ENCODE results near the gene ZIC4.

The ZIC4 gene

DNA sequence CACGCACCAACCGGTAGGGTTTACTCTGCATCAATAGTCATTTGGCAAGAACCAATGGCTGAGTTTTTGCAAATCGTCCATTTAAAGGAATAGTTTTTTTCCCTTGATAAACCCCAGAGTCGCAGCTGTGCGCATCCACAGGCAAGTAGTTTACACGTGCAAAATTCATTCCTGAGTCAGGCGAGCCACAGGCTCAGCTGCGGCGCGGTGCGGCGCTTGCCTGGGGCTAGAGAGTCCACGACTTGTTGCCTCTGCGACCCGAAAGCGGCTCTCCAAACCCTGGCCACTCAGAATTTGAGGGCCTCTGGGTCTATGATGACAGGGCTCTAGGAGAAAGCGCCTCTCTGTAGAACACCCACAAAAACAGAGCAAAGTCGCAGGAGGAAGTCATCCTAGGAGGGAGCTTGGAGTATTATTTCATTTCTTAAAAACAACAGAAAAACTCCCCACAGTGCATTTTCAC is 36.7 kb downstream of the ZIC4 start:
- no peak for DNase-seq (ENCODE audit: low read depth)

- no peak for DNase-seq (ENCODE audit: low read depth)
Observed at GRCh38 chr3:147369231-147369630, 37.1 kb downstream of the ZIC4 start.

DNA sequence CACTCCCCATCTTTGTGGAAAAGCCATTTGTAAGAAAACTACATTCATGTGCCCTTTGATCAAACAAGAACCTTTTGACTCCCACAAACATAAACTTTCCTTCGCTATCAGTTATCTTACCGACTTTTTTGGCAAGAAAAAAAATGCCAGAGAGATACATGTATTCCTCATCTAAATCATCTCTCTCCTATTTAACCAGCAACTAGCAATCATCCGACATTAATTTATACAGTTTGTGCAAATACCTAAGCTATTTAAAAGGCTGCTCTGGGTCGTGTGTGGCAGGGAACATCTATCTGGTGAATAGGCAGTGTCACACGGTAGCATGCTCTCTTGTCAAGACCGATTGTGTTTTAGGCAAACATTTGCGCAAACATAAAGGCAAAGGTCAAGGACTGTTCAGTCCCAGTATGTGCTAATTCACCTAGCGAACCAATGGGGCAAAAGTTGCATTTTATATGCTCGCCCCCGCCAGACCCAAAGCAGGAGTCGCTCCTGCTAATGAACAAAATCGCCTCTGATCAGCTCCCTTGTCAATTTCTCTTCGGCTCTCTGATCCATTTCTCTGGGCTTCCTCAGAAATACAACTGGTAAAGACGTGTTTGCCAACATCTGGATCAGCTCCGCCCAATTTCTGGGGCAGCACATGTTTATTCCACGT is 37.7 kb downstream of the ZIC4 start:
- no peak for DNase-seq (ENCODE audit: low read depth)

DNA sequence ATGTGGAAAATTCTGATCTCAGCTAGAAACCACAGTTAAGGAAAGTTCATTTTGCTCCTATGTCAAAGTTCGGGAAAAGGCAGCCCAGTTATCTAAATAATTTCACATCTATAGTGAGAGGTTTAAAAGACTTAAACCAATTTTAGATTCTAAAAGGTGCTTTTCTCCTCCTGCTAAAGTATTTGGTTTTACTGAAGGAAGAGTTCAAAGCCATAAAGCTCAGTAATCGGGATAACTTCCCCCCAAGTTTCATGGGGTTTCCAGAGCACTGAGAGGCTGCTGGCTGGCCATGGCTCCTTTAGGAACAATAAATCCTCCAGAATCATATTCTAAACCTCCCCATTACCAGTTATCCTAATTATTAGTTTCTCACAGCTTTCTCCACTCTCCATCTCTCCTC is 38.2 kb downstream of the ZIC4 start:
- no peak for DNase-seq (ENCODE audit: low read depth)

DNA sequence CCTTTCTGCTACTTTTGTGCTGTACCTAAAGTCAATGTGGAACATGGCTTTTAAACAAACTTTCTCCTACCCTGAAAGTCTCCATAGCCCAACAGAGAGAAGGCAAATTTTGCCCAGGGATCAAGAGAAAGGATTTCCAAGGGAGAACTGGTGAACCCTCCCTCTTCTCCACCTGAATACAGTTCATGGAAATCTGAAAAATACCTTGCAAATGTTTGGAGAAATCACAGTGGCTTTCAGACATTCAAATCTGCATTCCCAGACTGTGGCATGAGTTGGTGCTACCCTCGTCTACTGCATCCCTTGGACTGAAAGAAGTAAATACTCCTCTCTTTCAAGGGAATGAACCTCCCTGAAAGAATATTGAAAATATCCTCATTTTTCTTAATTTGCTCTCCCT is 38.7 kb downstream of the ZIC4 start:
- DNase-seq (ENCODE audit: low read depth) = no peak

DNA sequence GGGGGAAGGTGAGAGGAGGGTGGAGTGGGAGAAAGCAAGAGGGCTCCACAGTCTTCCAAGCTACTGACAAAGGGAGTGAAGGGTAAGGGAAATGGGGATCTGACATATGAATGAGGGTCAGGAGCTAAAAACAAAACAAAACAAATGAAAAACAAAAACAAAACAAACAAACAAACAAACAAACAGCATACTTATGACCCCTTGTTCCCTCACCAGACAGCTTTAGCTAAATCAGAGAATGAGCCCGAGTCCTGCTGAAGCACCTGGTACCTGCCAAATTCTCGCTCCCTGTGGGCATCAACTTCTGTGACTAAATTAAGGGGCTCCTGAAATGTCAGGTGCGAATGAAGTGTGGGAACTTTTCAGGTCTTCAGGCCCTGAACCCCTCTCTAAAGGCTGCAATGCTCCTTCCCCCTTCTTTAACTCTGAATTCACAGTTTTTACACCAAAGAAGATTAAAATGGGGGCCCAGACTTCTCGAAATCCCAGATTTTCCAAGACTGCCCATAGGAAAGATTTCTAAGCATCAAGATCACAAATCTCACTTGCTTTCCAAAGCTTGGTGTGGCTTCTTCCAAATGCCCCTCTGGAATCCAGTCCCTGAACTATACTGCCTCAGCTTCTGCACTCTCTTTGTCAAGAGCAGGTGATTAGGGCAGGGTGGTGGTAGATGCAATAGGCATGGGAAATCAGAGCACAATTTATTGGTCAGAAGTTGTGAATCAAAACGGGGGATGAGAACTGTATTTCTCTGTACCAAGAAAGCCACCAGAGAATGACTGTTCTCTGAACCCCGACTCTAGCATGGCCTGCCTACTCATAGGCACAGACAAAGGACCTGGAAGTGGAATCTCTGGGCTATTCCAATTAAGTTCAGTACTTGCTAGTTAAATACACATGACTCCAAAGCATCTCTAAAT is 40.9 kb downstream of the ZIC4 start:
- no peak for DNase-seq (ENCODE audit: low read depth)

DNA sequence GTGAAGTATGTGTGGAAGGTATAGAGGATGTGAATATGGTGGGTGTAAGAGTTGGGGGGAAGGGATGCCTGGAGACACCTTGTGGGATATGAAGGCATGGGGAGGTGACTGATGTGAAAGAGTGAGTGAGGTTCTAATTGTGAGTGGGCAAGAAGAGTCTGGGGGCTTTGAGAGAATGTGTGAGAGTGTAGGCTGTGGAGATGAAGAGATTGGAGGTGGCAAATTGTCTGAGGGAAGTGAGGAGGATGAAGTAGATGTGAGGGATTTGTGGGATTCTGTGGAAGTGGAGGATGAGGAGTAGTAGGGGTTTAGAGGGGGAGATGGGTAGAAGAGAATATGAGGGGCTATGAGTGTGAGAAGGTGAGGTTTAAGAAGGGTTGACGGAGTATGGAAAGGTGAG is 41.6 kb downstream of the ZIC4 start:
- no peak for DNase-seq (ENCODE audit: low read depth)

- no peak for DNase-seq (ENCODE audit: low read depth)
Observed at GRCh38 chr3:147361454-147362420, 44.6 kb downstream of the ZIC4 start.

DNA sequence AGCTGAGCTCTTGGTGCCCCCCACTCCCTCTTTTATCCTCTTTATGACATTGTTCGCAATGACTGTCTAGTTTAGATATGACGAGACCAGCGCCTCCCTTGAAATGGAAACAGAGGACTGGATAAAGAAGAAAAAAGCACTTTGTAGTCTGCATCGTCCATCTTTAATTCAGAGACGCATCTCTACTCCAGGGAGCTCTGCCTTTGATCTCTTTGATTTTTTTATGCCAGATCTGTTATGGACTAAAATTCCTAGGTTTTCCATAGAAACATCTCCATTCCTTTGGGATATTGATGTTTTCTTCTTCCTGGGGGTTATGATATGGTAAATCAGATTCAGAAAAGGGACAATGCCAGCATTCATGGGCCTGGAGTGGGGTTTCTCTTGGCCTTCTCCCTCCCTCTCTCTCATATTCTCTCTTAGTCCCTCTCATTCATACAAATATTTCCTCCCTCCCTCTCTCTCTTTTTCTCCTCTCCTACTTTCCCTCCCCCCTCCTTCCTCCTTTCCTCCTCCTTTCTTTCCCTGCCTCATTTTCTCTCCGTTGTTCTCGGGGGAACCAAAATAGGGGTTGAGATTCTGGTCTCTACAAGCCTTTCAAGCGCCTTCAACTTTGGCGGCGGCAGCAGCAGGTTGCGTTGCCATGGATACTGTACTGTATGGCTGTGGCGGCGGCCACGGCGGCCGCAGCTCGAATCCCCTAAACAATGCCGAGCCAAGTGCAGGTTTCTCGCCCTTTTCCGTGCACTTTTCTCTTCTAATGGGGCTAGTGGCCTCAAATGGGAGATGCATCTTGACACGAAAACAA is 45.5 kb downstream of the ZIC4 start:
- no peak for DNase-seq (ENCODE audit: low read depth)

DNA sequence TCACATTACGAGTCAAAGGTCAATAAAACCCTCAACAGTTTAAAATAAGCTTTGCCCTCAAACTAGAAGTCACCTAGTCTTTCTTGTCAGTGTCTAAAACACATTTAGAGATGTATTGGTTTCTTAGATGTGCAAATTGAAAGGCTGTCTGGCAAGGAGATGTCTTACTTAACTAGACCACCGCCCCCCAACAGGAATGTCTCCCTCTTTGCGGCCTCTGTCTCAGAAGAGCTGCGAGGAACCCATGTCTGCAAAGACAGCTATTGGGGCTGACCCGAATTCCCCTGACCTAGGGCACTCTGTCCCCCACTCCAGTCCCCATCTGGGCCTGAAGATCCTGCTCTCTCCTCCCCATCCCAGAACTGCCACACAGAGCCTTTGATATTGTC is 46.3 kb downstream of the ZIC4 start:
- no peak for DNase-seq (ENCODE audit: low read depth)

- DNase-seq (ENCODE audit: low read depth) = no peak
Observed at GRCh38 chr3:147359177-147360050, 46.9 kb downstream of the ZIC4 start.

GRCh38 chr3:147358144-147358992 is 48.0 kb downstream of the ZIC4 start:
- no peak for DNase-seq (ENCODE audit: low read depth)

DNA sequence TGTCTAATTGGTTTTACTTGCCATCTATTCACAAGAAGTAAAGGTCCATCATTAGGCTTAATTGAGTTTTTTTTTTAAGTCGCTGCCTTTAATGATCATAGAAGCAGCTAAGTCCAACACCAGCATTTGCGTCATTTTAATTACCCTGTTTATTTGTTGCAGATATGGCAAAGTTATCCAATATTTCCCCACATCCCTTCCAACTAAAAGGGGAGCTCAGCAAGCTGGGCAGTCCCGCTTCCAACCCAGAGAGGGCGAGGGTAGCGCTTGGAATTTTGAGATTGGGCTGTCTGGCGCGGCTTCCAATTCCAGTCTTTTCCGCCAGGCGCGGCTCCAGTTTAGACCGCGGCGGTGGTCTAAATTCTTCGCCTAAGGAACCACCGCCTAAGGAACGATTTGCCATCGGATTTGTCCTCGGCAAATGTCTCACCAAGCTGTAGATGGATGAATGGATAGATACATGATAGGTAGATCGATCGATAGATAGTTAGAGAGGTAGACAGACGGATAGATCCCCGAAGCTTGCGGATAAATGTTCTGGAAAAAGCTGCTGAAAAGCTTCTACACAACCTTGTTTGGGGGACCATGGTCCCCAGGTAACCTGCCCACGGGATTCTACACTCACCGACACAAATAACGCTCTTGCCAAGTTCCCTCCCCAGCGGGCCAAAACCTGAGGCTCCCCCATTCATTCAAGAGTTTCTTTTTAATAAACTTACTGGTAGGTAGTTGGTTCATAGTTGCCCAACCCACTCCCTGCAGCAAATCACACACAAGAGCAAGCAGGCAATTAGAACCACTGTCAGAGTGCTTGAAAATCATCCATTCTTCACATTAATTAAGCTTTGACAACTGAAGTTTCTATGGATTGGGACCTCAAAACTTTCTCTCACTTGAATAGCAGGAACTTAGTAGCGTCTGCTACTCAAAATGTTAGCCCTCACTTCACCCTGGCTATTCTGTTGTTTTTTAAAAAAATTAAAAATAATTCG is 49.1 kb downstream of the ZIC4 start:
- DNase-seq (ENCODE audit: low read depth) = no peak

- DNase-seq (ENCODE audit: low read depth) = no peak
Observed at GRCh38 chr3:147356145-147356908, 50.0 kb downstream of the ZIC4 start.

DNA sequence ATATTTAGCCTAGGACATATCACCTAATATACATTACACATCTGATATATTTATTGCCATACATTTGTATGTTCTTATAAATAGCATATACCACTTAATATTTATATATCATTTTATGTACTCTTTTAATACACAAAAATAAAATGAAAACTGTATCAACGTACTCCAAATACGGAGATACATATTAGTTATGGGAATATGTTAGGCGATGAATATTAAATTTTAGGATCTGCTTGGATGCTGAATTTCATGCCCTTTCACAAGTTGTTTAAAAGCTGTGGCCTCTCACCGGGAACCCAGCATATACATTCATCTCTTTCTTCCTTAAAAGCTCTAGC is 50.6 kb downstream of the ZIC4 start:
- no peak for DNase-seq (ENCODE audit: low read depth)

DNA sequence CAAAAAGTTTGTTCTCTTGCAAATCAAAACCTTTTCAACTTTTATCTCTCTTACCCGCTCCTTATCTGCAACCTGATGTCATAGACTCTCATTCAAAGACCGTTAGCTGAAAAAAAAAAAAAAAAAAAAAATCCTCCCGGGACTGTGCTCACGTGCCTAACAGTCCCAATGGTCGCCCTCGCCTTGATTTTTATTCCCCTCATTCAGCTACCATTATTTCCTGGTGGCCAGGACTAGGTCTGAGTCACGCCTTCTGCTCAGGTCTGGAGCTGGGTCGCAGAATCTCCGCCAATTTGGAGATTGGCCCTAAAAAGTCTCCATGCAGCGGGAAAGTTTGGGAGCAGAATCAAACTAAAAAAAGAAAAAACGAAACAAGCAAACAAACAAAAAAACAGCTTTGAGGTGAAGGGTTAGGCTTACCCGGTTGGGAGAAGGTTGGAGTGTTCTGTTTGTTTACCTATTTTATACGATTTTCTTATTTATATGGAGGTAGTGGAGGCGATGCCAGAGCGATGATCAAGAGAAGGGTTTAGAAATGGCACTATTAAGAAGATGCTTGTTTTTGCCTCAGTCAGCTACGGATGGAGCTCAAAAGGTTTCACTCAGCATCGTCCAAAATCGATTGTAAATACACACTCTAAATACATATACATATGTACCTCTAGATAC is 51.1 kb downstream of the ZIC4 start:
- DNase-seq (ENCODE audit: low read depth) = no peak

- no peak for DNase-seq (ENCODE audit: low read depth)
Observed at GRCh38 chr3:147354623-147355022, 51.7 kb downstream of the ZIC4 start.

Measured in stimulated activated CD8-positive, alpha-beta memory T cell treated with anti-CD3 and anti-CD28 coated beads, Interleukin-15, amount 100 ng/mL, for 1 hour (primary cell).